Stimulated activated naive CD8-positive, alpha-beta T cell treated with anti-CD3 and anti-CD28 coated beads, Interleukin-15, Interleukin-2, amounts not matched to agents 100 U/mL and 50 U/mL, for 24 hours (primary cell): Measurements from ENCODE around the gene CCRL2.
"Not testable (repeated sequence)": the region's sequence is repeated elsewhere in the genome, so short reads cannot be mapped to it uniquely, and the experiment has no call there.

Experiments used
- ATAC-seq: fragments of 150-1000 bp; cut with Tn5 transposase; one replicate; pipeline ENCODE4 v1.10.0; 2021
- DNase-seq: peaks from one replicate; pipeline ENCODE4 v3.0.0; 2021

The CCRL2 gene

DNA sequence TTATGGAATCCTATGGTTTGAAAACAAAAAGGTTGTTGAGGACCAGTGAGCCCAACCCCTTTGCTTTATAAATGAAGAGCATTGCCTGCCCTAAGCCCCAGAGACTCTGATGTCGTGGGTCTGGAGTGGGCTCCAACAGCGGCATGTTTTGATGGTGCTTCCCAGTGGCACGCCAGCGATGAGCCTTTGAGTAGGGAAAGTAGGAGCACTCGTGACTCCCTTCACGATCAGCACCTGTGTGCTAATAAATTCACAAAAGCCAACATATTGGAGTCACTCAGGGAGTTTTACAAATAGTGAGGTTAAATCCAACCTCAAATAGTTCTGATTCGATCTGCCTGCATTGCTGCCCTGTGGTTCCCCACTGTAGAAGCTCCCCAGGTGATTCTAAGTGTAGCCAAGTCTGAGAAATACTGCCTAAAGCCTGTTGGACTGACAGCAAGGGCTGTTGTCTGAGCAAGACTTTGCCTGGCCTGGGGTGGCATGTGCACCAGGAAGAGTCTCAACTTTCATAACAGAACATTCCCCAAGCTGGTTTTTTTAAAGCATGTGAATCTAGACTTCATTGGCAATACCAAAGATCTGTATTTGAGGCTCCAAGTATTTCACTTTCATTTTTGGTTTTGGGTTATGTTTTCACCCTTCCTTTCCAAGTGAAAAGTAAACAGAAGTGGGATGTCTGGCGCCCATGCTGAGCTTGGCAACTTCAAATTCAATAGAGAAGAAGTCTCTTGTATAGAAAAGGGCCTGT, 26.4 kb upstream of the CCRL2 start:
- DNase-seq: no peak
- ATAC-seq: no peak

DNA sequence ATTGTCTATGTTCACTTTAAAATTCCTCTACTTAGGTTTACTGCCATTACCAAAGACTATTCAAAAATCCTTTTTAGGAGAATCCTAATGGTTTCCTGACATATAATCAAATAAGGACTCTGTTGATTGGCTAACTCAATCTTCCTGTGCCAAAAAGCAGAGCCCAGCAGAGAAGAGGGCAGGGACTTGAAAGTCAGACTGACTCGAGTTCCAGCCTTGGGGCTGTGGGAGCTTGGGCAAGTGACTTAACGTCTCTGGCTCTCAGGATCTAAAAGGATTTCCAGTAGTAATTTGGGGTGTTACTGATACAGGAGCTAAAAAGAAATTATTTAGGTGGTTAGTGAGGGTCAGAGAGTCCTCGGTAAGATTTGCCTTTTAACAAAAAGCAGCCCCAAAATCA, 25.4 kb upstream of the CCRL2 start:
- ATAC-seq (no peak), DNase-seq (no peak)

DNA sequence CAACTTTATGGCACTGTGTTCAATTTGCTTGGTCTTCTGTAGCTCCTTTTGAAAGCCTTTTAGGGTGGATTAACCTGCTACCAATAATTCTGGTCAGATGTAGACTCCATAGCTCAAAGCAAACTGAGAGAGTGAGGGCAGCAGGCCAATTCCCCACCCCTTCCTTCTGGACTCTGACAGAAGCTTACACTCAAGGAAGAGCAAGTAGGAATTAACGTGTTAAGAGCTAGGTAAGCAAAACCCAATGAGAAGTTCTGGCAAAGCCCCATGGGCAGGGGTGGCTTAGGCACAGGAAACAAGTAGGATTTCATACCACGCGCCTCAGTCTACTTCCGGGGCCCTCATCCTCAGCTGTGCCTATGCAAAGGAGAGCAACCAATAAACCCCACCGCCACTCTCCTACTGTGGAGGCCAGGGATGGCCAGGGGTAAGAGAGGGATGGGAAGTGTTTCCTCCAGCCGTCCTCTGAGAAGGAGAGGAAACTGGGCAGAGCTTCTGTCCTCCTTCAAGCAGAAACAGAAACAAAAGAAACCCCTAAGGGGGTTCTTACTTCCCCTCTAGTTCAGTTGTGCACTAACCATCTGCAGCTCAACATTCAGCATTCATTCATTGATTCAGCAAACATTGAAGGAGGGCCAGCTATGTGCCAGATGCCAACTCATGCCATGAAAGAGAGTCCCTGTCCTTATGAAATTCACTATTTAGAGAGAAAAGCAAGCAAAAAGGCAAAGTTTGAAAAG, 23.7 kb upstream of the CCRL2 start:
- no peak for DNase-seq

DNA sequence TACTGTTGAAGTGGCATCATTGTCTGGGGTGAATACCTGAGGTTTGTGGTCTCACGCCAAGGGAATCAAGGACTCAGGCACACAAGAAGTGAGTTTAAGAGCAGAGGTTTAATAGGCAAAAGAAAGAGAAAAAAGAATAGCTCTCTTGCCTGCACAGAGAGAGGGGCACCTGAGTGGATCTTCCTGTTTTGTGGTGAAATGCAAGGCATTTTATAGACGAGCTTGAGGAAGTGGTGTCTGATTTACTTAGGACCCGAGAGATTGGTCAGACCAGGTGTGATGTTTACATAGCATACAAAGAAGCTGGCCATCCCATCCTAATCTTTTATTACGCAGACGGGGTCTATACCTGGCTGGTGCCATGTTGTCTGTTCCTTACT, 23.1 kb upstream of the CCRL2 start:
- ATAC-seq (no peak), DNase-seq (no peak)

More for the DNA sequence above, 23.7 kb upstream of the CCRL2 start:
- ATAC-seq: no peak

DNA sequence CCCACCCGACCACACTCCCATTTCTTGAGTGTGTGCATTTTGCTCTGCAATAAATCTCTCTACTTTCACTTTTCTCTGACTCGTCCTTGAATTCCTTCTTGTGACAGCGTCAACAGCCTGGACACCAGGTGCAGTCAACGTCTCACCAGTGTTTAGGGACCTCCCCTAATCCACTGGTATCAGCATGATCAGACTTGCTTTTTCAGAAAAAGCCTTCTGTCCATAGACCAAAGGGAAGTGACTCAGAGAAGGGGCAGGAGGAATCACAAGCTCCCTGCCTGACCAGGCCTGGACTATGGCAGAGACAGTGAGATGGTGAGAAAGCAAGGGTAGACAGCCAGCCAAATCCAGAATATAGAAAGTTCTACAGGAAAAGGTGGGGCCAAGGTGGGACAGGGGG, 20.9 kb upstream of the CCRL2 start:
- ATAC-seq: peak; percentile 46
- DNase-seq: no peak

DNA sequence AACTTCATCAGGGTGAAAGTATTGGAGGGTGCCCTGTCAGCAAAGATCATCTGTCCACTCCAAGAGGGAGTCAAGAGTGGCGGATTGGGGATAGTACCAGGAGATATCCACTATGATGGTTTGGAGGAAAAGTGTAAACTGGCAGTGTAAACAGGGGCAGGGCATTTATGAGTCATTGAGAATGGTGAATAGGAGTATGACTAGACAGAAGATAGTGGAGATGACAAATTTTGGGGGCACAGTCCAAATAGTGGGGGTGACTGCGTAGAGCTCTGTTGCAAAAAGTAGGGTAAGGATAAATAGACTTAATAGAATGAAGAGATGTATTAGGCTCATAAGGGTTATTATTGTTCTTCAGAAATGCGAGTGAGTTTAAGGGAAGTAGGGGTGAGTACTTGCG, 18.2 kb upstream of the CCRL2 start:
- DNase-seq, ATAC-seq: not testable (repeated sequence)

DNA sequence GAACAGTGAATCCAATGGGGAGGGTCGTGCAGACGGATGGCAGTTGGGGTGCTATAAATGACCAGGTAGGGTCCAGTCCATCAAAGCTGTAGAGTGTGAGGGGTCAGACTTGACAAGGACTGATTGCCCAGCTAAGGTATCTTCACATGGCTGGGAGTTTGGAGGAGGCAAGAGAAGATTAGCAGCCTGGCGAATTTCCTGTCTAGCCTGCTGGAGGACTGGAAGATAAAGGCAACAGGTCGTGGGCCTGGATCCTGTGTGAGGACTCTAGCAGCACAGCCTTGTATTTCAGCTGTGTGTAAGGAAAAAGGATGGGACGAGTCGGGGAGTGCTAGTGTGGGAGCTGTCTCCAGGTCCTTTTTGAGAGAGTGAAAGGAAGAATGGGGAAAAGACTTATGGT, 17.8 kb upstream of the CCRL2 start:
- no peak for ATAC-seq
- no peak for DNase-seq

DNA sequence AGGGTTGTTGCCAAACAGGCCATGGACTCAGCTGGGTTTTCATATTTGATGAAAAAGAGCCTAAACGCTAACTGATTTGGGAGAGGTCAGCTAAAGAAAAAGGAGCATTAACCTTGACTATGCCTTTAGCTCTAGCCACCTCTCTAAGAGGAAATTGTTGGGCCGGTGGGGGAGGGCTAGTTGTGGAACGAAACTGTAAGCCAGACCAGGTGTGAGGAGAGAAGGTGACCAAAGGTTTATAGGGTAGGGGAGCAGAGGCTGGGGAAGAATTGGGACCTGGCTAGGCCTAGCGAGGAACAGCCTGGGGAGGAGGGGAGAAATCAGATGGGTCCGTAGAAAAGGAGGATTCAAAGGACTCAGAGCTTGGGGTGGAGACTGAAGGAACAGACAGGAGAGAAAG, 15.5 kb upstream of the CCRL2 start:
- DNase-seq: not testable (repeated sequence)

DNA sequence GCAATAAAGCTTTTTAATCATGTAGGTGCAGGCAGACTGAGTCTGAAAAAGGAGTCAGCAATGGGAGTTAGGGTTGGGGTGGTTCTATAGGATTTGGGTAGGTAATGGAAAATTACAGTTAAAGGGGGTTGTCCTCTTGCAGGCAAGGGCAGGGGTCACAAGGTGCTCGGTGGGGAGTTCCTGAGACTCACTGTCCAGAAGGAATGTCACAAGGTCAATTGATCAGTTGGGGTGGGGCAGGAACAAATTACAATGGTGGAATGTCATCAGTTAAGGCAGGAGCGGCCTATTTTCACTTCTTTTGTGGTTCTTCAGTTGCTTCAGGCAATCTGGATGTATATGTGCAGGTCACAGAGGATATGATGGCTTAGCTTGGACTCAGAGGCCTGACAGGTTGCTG, 14.0 kb upstream of the CCRL2 start:
- ATAC-seq (no peak), DNase-seq (no peak)

More for the DNA sequence above, 15.5 kb upstream of the CCRL2 start:
- ATAC-seq: not testable (repeated sequence)

DNA sequence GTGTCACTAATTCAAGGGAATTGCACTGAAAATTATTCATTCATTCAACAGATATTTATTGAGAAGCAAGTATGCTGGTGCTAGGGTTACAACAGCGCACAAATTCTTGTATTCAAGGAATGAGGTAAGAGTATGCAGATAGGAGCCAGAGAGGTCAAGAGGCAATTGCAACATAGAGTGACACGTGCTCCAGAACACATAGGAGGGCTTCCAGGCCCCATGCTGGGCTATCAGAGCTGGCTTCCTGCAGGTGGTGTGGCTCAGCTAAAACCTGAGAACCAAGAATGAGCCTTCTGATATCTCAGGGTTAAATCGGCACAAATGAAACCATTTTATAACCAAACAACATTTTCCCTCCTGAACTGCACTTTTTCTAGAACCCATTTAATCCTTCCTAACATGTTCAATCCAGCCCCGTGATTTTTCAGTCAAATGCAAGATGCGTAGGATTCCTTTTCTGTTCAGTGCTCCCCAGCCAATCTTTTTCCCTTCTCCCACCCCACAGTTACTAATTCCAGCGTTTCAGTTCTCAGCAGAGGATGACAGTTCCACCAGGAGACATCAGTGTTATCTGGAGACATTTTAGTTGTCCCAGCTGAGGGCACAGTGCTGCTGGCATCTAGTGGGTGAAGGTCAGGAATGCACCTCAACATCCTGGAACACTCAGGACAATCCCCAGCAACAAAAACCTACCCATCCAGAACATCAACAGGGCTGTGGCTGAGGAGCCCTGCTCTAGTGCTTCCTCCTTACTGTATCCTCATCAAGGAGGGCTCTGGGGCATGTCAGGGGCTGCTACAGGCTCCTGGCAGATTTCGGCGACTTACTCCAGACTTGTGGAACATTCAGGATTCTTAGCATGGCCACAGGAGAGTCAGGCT, 13.3 kb upstream of the CCRL2 start:
- ATAC-seq (no peak), DNase-seq (no peak)

DNA sequence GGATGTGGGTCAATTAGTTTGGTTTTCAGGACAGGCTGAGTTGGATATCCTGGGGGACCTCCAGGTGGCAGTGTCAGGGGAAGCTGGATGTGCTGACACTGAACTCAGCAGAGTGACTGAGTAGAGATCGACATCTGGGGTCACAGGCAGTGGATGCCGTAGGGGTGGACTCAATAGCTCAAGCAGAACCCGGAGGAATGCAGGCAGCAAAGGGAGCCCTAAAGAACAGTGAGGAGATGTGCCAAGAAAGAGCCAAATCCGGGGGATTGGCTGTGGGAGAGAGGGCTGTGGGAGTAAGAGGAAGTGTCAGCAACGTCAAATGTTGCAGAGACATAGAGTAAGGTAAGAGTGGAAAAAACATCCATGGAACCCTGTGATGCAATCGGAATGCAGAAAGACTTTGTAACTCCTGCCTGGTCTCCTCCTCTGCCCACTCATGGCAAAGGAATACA, 11.8 kb upstream of the CCRL2 start:
- ATAC-seq (no peak), DNase-seq (no peak)

DNA sequence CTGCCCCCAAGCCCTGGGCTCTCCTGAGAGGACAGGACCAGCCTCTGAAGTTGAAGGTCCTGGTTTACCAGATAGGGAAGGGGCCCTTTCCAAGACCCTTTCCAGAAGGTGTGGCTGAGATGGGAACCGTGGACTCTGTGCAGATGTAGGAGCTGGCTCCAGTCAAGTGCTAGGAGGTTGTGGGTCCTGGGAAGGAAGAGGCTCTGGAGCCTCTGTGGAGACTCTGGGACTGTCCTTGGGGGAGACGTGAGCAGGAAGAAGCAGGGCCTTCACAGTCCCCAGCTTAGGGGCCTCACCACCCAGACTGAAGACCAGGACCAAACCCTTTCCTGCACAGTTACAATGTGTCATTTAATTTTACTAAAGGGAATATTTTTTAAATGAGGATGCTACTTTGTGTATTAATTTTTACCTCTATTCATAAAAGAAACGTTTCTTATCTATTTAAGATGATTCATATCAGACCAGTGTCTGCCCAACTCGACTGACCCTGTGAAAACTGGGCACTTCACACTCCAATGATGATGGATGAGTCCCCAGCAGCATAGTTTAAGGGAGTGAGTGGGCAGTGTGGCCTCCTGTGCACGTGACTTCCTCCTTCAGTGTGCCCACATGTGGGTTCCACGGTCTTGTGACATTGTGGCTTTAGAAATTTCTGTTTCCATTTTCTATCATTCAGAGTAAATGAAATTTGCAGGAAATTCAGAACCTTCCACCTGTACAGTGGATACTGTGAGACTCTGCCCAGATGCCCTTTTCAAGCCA, 11.1 kb upstream of the CCRL2 start:
- DNase-seq (no peak), ATAC-seq (no peak)

DNA sequence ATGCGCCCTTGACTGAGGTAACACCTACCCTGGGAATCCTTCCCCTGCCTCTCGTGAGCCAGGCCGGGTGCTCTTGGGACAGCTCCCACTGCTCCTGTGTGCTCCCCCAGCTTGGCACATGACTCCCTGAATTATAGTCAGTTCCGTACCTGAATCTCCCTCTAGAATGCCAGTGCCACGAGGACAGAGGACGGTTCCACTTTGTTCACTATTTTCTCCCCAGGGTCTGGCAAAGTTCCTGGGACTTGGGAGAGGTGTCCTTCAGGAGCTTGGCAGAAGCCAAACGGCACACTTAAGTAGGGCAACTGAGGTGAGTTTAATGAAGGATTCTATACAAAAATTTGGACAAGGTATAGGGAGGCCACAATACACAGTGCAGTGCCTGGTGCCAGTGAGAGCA, 9.9 kb upstream of the CCRL2 start:
- DNase-seq: no peak
- ATAC-seq: no peak

DNA sequence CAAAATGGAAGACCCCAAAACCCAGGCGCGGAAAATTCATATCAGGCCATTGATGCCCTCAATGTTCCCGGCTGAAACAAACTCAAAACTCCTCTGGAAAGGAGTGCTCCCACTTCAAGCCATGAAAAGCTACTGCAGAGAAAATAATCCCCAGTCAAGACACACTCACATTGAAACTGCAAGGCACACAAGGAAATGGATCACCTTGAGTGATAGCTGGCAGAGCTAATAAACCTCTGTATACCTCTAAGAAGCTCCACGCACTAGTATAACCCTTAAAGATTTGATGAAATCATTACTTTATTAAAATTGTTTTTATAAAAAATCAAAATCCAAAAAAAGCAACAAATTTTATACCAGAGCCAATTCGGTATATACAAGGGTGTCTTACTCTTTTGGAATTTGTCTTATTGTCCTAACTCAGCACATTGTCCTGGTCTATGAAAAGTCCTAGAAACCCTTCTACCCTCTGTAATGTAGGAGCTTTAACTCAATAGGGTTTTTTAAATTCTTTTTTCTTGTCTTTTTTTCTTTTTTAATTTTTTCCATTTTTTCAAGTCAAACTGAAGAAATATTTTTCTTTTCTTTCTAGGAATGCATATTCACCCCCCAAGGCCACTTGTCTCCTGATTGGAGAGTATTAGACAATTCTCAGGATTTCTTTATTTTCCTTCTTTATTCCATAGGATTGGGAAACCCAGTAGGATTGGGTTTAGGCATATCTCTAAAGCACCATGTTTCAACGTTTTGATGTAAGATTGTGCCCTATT, 8.7 kb upstream of the CCRL2 start:
- no peak for DNase-seq
- ATAC-seq: no peak

DNA sequence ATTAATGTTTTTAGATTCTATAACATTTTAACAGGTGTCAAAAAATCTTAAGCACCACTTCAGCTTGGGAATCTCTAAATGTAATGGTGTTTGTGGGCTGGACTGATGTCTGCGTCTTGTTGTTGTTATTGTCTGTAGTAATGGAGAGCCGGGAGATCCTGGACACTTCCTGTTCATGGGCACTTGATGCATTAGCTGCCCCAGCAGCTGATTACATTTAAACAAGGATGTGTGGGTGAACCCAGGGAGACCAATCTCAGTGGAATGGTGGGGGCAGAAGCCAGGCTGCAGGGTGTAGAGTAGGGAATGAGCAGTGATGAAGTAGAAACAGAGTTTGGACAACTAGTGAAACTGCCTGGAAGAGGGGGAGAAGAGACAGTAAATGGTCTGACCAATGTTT, 8.0 kb upstream of the CCRL2 start:
- no peak for ATAC-seq
- DNase-seq: no peak

DNA sequence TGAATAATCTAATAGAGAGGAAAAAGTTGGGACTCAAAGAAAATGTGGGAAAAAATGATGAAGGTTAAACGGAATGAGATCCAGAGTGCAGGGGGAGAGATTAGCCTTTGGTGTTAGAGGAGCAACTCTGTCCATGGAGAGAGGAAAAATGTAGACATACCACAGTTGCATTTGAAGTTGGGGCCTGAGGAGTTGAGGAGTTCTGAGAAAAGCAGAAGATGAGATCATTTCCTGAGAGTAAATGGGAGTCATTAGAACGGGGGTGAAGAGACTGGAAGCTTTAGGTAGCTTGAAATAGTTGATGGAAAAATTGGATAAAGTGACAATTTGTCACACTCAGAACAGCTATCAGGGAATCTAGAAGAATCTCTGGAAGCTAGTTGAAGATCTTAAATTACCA, 7.5 kb upstream of the CCRL2 start:
- peak; percentile 25 for ATAC-seq
- no peak for DNase-seq

DNA sequence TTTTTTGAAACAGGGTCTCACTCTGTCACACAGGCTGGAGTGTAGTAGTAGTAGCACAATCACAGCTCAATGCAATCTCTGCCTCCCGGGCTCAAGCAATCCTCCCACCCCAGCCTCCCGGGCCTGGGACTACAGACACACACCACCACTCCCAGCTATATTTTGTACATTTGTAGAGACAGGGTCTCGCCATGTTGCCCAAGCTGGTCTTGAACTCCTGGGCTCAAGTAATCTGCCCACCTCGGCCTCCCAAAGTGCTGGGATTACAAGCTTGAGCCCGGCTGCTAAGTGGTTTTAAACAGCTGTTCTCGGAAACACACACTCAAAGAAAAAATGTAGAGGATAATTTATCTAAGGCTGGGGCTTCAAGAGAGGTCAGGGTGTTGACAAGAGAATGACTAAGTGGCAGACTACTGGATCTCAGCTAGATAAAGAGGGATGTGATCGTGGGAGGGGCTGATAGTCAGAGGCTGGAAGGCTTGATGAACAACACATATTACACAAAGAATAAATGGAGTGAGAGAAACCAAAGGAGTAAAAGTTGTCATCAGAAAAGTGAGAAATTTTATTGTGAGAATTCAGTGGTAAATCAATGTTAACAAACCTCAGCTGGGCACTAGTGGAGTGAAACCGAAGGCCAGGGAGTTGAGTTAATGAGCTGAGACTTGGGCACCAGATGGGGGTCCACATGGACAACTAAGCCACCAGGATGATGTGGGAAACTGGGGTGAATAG, 6.9 kb upstream of the CCRL2 start:
- DNase-seq (no peak), ATAC-seq (no peak)

DNA sequence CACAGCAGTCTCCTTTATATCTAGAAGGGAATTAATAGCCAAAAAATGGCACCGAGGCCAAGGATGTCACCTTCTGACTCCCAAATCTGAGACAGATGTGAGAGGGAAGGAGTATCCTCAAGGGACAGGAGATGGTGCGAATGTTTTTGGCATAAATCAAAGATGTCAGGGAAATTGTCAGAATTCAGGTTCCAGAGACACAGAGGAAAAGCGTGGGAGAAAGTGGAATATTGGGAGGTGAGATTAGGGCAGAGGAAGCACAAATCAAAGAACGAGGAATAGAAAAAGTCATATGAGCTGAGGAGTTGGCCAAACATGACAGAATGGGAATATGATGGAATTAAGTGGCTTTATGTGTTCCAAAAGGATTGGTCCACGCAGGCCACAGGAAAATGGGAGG, 6.2 kb upstream of the CCRL2 start:
- no peak for ATAC-seq
- DNase-seq: no peak

DNA sequence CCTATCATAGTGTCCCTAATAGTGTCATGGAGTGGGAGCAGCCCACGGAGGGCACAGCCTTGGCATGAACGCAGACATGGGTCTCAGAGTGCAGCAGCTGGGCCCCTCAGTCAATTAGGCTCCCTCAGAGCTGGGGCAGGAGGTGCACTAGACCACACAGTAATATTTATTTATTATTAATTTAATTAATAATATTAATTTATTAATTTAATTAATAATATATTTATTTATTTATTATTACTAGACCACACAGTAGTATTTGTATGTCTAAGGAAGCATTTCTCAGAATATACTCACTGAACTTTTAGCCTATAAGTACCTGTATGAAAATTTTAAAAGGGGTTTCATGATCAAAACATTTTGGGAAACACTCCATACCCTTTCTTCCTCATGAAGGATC, 5.5 kb upstream of the CCRL2 start:
- ATAC-seq (no peak), DNase-seq (no peak)

DNA sequence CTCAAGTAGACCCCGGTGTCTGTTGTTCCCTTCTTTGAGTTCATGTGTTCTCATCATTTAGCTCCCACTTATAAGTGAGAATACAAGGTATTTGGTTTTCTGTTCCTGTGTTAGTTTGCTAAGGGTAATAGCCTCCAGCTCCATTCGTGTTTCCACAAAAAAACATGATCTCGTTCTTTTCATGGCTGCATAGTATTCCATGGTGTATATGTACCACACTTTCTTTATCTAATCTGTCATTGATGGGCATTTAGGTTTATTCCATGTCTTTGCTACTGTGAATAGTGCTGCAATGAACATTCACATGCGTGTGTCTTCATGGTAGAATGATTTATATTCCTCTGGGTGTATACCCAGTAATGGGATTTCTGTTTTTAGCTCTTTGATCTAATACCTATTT, 4.2 kb upstream of the CCRL2 start:
- DNase-seq, ATAC-seq: not testable (repeated sequence)
